Endothelial cell of umbilical vein (primary cell): ENCODE measurements around the gene ZNF662.

Experiments
- EZH2 ChIP-seq: IDR thresholded peaks from 2 replicates; pipeline ENCODE4 v1.6.1; 2012; ENCODE audit warnings: borderline replicate concordance, low read depth, mild to moderate bottlenecking, moderate library complexity, low read length, inconsistent platforms; ENCODE audit not compliant: severe bottlenecking
- MAX ChIP-seq: IDR thresholded peaks from 2 replicates; pipeline ENCODE4 v1.6.1; 2011; ENCODE audit not compliant: insufficient read depth, insufficient read length
- MYC ChIP-seq: IDR thresholded peaks from one replicate; pipeline ENCODE4 v1.6.1; 2011; ENCODE audit warnings: mild to moderate bottlenecking, low read depth, low read length
- POLR2A ChIP-seq: IDR thresholded peaks from 2 replicates; pipeline ENCODE4 v1.6.1; 2012; ENCODE audit warnings: low read depth, mild to moderate bottlenecking, control low read depth, low read length
- POLR2AphosphoS5 ChIP-seq: IDR thresholded peaks from 2 replicates; pipeline ENCODE4 v1.6.1; 2012; ENCODE audit warnings: low read depth, mild to moderate bottlenecking, control low read depth, low read length, moderate library complexity; ENCODE audit not compliant: insufficient read depth
- TF ChIP-seq, protein P1 (sequence below), 2 donors: IDR thresholded peaks; 1 replicate in 1 of 2; 2 replicates in 1 of 2; pipeline ENCODE4 v1.5.1; 2011; ENCODE audit warnings: low read length in 2 of 2, mild to moderate bottlenecking in 2 of 2, moderate library complexity in 2 of 2, control low read depth in 1 of 2, inconsistent platforms in 1 of 2, low read depth in 1 of 2; ENCODE audit not compliant: insufficient read depth in 1 of 2; ENCODE audit errors: extremely low read depth in 1 of 2

DNA sequence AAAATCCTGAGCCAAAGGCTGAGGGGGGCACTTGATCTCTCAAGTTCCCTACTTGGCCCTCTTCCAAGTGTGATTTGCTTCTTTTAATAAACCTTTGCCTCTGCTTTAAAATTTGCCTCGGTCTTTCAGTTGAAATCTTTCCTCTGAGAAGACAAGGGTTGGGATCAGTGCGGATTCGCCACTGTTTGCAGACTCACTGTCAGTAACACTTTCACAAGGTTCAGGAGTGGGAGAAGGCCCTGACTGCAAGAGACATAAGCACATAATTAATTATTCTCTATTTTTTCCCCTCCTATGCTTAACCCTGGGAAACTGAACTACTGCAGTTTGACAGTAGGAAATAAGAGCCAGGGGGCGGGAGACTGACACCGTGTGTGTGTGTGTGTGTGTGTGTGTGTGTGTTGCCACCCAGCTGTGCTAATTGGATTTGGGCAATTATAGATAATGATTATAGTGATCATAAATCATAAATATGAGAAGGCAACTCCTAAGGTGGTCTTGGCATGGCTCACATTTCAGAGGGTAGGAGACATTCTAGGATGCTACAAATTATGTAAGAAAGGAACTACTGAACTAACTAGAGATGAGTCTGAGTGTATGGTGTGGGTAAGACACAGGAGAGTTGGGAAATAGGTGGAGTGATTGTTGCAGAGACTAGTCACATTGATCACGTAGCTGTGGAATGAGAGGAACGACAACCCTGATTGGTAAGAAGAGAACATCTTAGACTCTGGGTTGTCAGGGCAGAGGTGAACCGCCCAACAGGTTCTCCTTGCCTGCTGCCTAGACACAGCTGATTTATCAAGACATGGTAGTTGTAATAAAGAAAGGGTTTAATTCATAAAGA is 5.5 kb upstream of the ZNF662 start:
- TF ChIP-seq POLR2A (no peak), POLR2AphosphoS5 (no peak), MYC (no peak), EZH2 (no peak), MAX (no peak)
- TF ChIP-seq, protein P1, sequence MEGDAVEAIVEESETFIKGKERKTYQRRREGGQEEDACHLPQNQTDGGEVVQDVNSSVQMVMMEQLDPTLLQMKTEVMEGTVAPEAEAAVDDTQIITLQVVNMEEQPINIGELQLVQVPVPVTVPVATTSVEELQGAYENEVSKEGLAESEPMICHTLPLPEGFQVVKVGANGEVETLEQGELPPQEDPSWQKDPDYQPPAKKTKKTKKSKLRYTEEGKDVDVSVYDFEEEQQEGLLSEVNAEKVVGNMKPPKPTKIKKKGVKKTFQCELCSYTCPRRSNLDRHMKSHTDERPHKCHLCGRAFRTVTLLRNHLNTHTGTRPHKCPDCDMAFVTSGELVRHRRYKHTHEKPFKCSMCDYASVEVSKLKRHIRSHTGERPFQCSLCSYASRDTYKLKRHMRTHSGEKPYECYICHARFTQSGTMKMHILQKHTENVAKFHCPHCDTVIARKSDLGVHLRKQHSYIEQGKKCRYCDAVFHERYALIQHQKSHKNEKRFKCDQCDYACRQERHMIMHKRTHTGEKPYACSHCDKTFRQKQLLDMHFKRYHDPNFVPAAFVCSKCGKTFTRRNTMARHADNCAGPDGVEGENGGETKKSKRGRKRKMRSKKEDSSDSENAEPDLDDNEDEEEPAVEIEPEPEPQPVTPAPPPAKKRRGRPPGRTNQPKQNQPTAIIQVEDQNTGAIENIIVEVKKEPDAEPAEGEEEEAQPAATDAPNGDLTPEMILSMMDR (IDR thresholded peaks at IDR 0.05; ENCODE audit: extremely low read depth in 1 of 2, insufficient read depth in 1 of 2, low read depth in 1 of 2, low read length in 2 of 2) = no peak
